GM18499 (cell line): ENCODE data around the gene KRTAP10-3.
"Not testable (repeated sequence)": the region's sequence is repeated elsewhere in the genome, so short reads cannot be mapped to it uniquely, and the experiment has no call there.

ENCODE experiments used
- ATAC-seq: cut with Tn5 transposase; IDR thresholded peaks from one replicate; pipeline ENCODE4 v1.9.1; 2021; ENCODE audit warnings: moderate number of reproducible peaks; ENCODE audit not compliant: insufficient read depth, unreplicated experiment

KRTAP10-3 gene

GRCh38 chr21:44572959-44573583 is 14.5 kb upstream of the KRTAP10-3 start:
- ATAC-seq: no peak

GRCh38 chr21:44571844-44572782 is 13.5 kb upstream of the KRTAP10-3 start:
- ATAC-seq: no peak

GRCh38 chr21:44571296-44571695 is 12.7 kb upstream of the KRTAP10-3 start:
- ATAC-seq: no peak

- no peak for ATAC-seq
These were observed 11.4 kb upstream of the KRTAP10-3 start for GRCh38 chr21:44569861-44570517.

- no peak for ATAC-seq
These were observed 10.3 kb upstream of the KRTAP10-3 start for GRCh38 chr21:44568667-44569556.

GRCh38 chr21:44568261-44568660 is 9.7 kb upstream of the KRTAP10-3 start:
- no peak for ATAC-seq

- ATAC-seq: no peak
These were observed 9.0 kb upstream of the KRTAP10-3 start for GRCh38 chr21:44567481-44568171.

GRCh38 chr21:44566403-44566802 is 7.8 kb upstream of the KRTAP10-3 start:
- ATAC-seq: no peak

- no peak for ATAC-seq
These were observed 6.4 kb upstream of the KRTAP10-3 start for GRCh38 chr21:44564886-44565598.

- no peak for ATAC-seq
These were observed 5.5 kb upstream of the KRTAP10-3 start for GRCh38 chr21:44564099-44564498.

GRCh38 chr21:44558329-44558675 is 293 bp downstream of the KRTAP10-3 start:
- not testable (repeated sequence) for ATAC-seq

GRCh38 chr21:44557491-44558328 is 885 bp downstream of the KRTAP10-3 start:
- no peak for ATAC-seq

GRCh38 chr21:44556879-44557278 is 1.7 kb downstream of the KRTAP10-3 start:
- ATAC-seq: no peak

GRCh38 chr21:44555200-44555875 is 3.3 kb downstream of the KRTAP10-3 start:
- ATAC-seq: no peak

- no peak for ATAC-seq
These were observed 5.9 kb downstream of the KRTAP10-3 start for GRCh38 chr21:44552681-44553080.

GRCh38 chr21:44552136-44552535 is 6.5 kb downstream of the KRTAP10-3 start:
- no peak for ATAC-seq

GRCh38 chr21:44551340-44551961 is 7.1 kb downstream of the KRTAP10-3 start, which contains the start of gene KRTAP10-2:
Gene KRTAP10-2, minus strand, starts transcription at chr21:44551505. Its CDS starts 47 bp downstream, at chr21:44551458.
- ATAC-seq: no peak
